Glutamatergic neuron (in vitro differentiated cells): ENCODE data around the gene ROCK2. TPM values are rescaled to one million over a fixed set of nuclear protein-coding genes. Genes with fewer than 3 reads are reported as not detected.

Experiments
- DNase-seq: peaks from one replicate; pipeline ENCODE4 v3.0.0; 2022
- H3K27ac Mint-ChIP-seq: one replicate; pipeline ENCODE4 v1.8.0; 2020; ENCODE audit warnings: mild to moderate bottlenecking, mixed read lengths, inconsistent platforms; ENCODE audit not compliant: unreplicated experiment
- H3K27me3 Mint-ChIP-seq: one replicate; pipeline ENCODE4 v1.8.0; 2020; ENCODE audit warnings: mild to moderate bottlenecking, moderate library complexity, mixed read lengths, inconsistent platforms; ENCODE audit not compliant: unreplicated experiment
- H3K36me3 Mint-ChIP-seq: one replicate; pipeline ENCODE4 v1.8.0; 2020; ENCODE audit warnings: mild to moderate bottlenecking, mixed read lengths, inconsistent platforms; ENCODE audit not compliant: unreplicated experiment
- H3K4me1 Mint-ChIP-seq: one replicate; pipeline ENCODE4 v1.8.0; 2020; ENCODE audit warnings: mild to moderate bottlenecking, low read depth, mixed read lengths, inconsistent platforms; ENCODE audit not compliant: unreplicated experiment
- H3K4me3 Mint-ChIP-seq: one replicate; pipeline ENCODE4 v1.8.0; 2020; ENCODE audit warnings: mild to moderate bottlenecking, mixed read lengths, inconsistent platforms; ENCODE audit not compliant: unreplicated experiment
- H3K9me3 Mint-ChIP-seq: one replicate; pipeline ENCODE4 v1.8.0; 2020; ENCODE audit warnings: mild to moderate bottlenecking, moderate library complexity, mixed read lengths, inconsistent platforms; ENCODE audit not compliant: unreplicated experiment
- total RNA-seq: library from RNA; stranded (reverse); fragmentation: NEBNext Ultra II Directional; extraction: Animal tissue kit (Norgen Biotek cat#: 25700); gene quantifications from one replicate; pipeline ENCODE4 v1.2.1, GENCODE V29; 2021; ENCODE audit not compliant: unreplicated experiment
- TF ChIP-seq, protein P1 (sequence below): fragments of 200-600 bp; sonication (generic); IDR thresholded peaks from one replicate; pipeline ENCODE4 v1.5.0; 2021; ENCODE audit not compliant: partially characterized antibody, unreplicated experiment

The ROCK2 gene
- total RNA-seq, 1 donor from 2014 or later = 34.6 TPM

DNA sequence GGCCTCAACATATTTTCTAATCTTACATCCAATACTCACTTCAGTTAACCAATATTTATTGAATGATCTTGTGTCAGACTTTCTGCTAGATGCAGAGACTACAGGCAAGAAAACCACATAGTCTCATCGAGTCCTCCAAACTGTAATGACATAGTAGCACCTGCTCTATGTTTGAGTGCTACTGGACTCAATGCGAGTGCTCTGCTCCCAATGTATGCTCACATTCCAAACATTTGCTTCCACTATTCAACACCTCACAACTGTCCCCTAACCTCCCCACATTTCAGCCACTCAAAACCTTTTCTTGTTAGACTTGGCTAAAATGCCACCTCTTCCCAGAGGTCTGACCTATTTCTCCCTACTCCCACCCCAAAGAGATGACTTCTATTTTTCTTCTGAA lies 124.0 kb downstream of the ROCK2 start:
- no peaks in the 10 kb centered on the region for H3K27me3 Mint-ChIP-seq
- no peak overlapping the region for H3K27ac Mint-ChIP-seq
- no peak overlapping the region for H3K4me3 Mint-ChIP-seq

GRCh38 chr2:11215407-11215806 lies 129.0 kb downstream of the ROCK2 start:
- Mint-ChIP-seq H3K36me3 (peaks cover 3% of the 10 kb centered on the region), H3K27me3 (no peaks in the 10 kb centered on the region), H3K9me3 (peaks cover 2% of the 10 kb centered on the region), H3K27ac (no peak overlapping the region), H3K4me1 (no peaks in the 10 kb centered on the region), H3K4me3 (no peak overlapping the region)
- TF ChIP-seq, protein P1, sequence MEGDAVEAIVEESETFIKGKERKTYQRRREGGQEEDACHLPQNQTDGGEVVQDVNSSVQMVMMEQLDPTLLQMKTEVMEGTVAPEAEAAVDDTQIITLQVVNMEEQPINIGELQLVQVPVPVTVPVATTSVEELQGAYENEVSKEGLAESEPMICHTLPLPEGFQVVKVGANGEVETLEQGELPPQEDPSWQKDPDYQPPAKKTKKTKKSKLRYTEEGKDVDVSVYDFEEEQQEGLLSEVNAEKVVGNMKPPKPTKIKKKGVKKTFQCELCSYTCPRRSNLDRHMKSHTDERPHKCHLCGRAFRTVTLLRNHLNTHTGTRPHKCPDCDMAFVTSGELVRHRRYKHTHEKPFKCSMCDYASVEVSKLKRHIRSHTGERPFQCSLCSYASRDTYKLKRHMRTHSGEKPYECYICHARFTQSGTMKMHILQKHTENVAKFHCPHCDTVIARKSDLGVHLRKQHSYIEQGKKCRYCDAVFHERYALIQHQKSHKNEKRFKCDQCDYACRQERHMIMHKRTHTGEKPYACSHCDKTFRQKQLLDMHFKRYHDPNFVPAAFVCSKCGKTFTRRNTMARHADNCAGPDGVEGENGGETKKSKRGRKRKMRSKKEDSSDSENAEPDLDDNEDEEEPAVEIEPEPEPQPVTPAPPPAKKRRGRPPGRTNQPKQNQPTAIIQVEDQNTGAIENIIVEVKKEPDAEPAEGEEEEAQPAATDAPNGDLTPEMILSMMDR = no peak
- no peak for DNase-seq

More for the DNA sequence above, 124.0 kb downstream of the ROCK2 start:
- H3K9me3 Mint-ChIP-seq = peaks cover 2% of the 10 kb centered on the region
- H3K4me1 Mint-ChIP-seq = no peaks in the 10 kb centered on the region
- DNase-seq = no peak
- TF ChIP-seq, protein P1 = no peak
- H3K36me3 Mint-ChIP-seq = peaks cover 6% of the 10 kb centered on the region

- no peak for DNase-seq
- Mint-ChIP-seq H3K9me3 (peaks cover 2% of the 10 kb centered on the region), H3K36me3 (no peaks in the 10 kb centered on the region), H3K4me1 (no peaks in the 10 kb centered on the region), H3K27me3 (no peaks in the 10 kb centered on the region), H3K27ac (no peak overlapping the region), H3K4me3 (no peak overlapping the region)
- TF ChIP-seq, protein P1 = no peak
Observed at GRCh38 chr2:11214770-11215169, 129.7 kb downstream of the ROCK2 start.

- Mint-ChIP-seq H3K27me3 (no peaks in the 10 kb centered on the region), H3K4me1 (no peaks in the 10 kb centered on the region), H3K36me3 (no peaks in the 10 kb centered on the region), H3K27ac (no peak overlapping the region), H3K4me3 (no peak overlapping the region), H3K9me3 (no peaks in the 10 kb centered on the region)
- TF ChIP-seq, protein P1 = no peak
- no peak for DNase-seq
Observed at GRCh38 chr2:11213975-11214374, 130.5 kb downstream of the ROCK2 start.

DNA sequence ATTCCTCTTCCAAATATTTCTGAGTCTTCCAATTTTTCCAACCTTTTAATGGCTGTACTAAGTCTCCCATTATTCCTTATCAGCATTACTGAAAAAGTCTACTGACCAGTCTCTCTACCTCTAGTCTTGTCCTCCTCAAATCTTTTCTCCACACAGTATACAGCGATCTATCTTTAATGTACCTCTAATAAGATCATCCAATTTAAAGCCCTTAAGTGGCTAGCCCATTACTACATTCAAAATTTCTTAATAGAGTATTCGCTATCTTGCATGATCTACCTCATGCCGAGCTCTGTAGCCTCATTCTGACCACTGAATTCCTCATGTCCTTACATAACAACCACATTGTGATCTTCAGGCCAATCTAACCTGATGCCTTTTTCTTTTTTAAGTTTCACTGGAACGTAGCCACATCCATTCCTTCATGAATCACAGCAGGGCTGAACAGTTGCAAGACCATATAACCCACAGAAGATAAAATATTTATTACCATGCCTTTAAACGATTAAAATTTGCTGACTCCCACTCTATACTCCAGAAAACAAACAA lies 131.3 kb downstream of the ROCK2 start:
- no peaks in the 10 kb centered on the region for H3K4me1 Mint-ChIP-seq
- TF ChIP-seq, protein P1 = no peak
- H3K27me3 Mint-ChIP-seq = no peaks in the 10 kb centered on the region
- no peak overlapping the region for H3K27ac Mint-ChIP-seq
- H3K4me3 Mint-ChIP-seq = no peak overlapping the region
- DNase-seq = no peak
- no peaks in the 10 kb centered on the region for H3K9me3 Mint-ChIP-seq
- no peaks in the 10 kb centered on the region for H3K36me3 Mint-ChIP-seq
